NB4 (cell line): ENCODE results near the gene SERPINB7.

Experiments used
- CTCF ChIP-seq: IDR thresholded peaks from one replicate; pipeline ENCODE4 v1.5.1; 2012; ENCODE audit warnings: low read depth, low read length
- POLR2A ChIP-seq: IDR thresholded peaks from 2 replicates; pipeline ENCODE4 v1.6.1; 2011; ENCODE audit warnings: mild to moderate bottlenecking; ENCODE audit not compliant: insufficient read length; ENCODE audit errors: extremely low read depth

- no peak for TF ChIP-seq POLR2A
- no peak for TF ChIP-seq CTCF
These were observed 13.4 kb downstream of the SERPINB7 start for GRCh38 chr18:63788447-63789096.
